ENCODE results near the gene PDZD7.

Gene PDZD7

DNA sequence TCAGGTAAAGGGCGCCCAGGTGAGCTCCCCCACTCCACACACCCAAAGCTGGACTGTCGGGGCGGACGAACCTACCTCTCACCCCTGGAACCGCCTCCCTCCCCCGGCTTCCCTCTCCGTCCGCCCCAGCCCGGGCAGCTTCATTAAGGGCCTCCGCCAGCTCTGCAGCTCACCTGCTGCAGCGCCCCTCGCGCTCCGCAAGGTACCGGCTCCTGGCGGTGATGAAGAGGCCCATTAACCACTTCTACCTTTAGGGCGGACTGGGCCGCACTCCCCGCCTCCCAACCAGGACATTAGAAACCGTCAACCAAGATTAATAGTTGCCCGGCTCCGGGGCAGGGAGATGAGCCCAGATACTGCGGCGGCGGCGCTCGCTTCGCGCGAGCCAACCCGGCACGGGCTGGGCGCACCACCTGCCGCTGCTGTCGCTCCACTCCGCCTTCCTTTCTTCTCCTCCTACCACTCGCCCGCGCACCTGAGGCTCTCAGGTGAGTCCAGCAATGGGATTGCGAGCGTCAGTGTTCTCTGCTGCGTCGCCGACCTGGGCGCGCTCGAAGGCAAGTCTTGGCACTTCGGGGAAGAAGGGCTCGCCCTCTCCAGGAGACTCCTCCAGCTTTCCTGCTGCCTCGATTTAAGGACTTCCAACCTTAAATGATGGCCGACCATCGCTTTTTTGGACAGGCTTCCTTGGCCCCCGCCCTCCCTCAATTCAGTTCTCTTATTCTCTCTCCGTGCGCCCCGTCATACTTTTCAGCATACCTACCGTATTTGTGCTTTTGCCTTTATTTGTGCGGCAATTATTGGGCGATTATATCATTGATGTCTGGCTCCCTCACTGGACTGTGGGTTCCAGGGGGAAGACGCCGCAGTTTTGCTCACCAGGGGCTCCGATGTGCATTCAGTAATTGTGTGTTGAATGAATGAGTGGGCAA, 17.3 kb upstream of the PDZD7 start:
- DNase-seq (ENCODE audit: extremely low spot score), result no peak
- TF ChIP-seq, protein P1, sequence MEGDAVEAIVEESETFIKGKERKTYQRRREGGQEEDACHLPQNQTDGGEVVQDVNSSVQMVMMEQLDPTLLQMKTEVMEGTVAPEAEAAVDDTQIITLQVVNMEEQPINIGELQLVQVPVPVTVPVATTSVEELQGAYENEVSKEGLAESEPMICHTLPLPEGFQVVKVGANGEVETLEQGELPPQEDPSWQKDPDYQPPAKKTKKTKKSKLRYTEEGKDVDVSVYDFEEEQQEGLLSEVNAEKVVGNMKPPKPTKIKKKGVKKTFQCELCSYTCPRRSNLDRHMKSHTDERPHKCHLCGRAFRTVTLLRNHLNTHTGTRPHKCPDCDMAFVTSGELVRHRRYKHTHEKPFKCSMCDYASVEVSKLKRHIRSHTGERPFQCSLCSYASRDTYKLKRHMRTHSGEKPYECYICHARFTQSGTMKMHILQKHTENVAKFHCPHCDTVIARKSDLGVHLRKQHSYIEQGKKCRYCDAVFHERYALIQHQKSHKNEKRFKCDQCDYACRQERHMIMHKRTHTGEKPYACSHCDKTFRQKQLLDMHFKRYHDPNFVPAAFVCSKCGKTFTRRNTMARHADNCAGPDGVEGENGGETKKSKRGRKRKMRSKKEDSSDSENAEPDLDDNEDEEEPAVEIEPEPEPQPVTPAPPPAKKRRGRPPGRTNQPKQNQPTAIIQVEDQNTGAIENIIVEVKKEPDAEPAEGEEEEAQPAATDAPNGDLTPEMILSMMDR (IDR thresholded peaks at IDR 0.05; ENCODE audit: control extremely low read depth, extremely low read depth, low read depth, missing control alignments), result no peak
- POLR2A ChIA-PET, result no interaction called here
- CTCF ChIA-PET, result interaction anchor here (1.2 to 28.8 kb wide), 4 partner anchors 10 to 94 kb away, joined by 3 to 855 read pairs (median 6); partner anchors contain the start of gene KAZALD1

DNA sequence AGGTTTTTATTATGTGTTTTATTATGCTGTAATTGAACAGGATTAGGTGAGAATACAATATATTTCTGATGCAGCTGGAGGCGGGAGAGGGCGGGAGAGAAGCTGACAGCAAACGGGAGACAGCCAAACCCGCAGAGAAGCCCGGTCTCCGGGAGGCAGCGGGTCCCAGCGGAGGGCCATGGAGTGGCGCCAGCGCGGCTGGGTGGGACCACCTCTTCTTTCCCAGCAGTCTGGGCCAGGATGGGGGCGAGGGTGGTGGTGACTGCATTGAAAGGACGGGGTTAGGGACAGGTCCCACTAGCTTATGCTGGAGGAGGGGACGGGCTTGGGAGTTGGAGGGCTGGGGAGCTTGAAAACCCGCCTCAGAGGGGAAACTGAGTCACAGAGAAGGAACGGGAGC, 16.3 kb upstream of the PDZD7 start:
- ChIA-PET CTCF (interaction anchor here (0.9 to 28.8 kb wide), 6 partner anchors 9 to 95 kb away, joined by 3 to 855 read pairs (median 4); partner anchors contain the start of gene KAZALD1), POLR2A (no interaction called here)
- no peak for DNase-seq (ENCODE audit: extremely low spot score)
- TF ChIP-seq, protein P1 (IDR thresholded peaks at IDR 0.05; ENCODE audit: control extremely low read depth, extremely low read depth, low read depth, missing control alignments), result no peak

DNA sequence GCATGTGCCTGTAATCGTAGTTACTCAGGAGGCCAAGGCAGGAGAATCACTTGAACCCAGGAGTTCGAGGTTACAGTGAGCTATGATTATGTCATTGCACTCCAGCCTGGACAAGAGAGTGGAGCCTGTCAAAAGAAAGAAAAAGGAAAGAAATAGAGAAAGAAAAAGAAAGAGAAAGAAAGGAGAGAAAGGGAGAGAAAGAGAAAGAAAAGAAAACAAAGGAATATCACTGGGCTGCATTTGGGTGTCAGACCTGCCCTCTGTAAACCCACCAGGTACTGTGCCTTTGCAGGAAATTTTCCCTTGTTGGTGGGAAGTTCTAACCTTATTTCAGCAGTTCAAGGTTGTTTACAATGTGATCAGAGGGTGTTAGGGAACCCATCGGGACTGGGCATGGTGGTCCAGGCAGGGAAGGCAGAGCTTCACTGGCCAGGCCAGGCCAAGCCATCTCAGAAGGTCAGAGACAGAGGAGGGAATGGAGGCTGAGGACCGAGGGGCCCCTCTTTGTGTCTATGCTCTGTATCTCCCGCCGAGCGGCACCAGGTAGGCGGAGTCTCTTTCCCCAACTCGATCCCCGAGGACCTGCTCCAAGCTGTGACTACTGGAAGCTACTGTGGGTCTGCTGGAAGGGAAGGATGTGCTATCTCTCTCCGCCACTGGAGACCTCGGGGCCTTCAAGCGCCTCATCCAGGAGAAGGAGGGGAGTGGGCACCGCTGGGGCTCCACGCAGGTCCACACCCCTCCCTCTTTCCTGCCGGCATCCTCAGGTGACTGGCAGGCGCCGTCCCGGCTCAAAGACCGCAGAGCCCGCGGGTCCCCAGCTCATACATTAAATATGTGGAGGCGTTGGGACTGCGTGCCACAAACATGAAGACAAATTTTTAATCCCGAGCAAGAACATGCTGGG, 15.7 kb upstream of the PDZD7 start:
- no peak for DNase-seq (ENCODE audit: extremely low spot score)
- TF ChIP-seq, protein P1 (IDR thresholded peaks at IDR 0.05; ENCODE audit: control extremely low read depth, extremely low read depth, low read depth, missing control alignments), result no peak

DNA sequence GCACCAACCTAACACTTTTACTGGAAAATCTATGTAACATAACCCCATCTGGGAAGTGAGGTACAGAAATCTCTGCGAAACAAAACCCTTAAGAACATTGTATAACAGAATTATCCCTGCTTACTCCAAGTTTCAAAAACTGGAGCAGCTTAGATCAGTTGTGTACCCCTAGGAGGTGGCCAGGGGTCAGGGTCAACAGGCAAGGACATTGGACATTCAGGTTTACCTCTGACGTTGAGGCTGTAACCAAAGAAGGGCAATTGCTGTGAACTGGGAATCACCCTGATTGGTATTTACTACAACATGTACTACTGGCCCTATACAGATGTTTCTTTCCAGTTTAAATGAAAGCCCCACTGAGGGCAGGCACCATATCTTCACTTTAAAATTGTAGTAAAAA, 13.2 kb upstream of the PDZD7 start:
- TF ChIP-seq, protein P1 (IDR thresholded peaks at IDR 0.05; ENCODE audit: control extremely low read depth, extremely low read depth, low read depth, missing control alignments), result no peak
- POLR2A ChIA-PET, result no interaction called here
- DNase-seq (ENCODE audit: extremely low spot score), result no peak
- CTCF ChIA-PET, result interaction anchor here (0.9 to 28.8 kb wide), 8 partner anchors 10 to 105 kb away, joined by 3 to 855 read pairs (median 18); partner anchors contain the start of genes KAZALD1, LZTS2, PDZD7 and SFXN3

More for the DNA sequence above, 15.7 kb upstream of the PDZD7 start:
- ChIA-PET CTCF (interaction anchor here (0.9 to 28.8 kb wide), 6 partner anchors 8 to 96 kb away, joined by 3 to 855 read pairs (median 4); partner anchors contain the start of gene KAZALD1), POLR2A (no interaction called here)

DNA sequence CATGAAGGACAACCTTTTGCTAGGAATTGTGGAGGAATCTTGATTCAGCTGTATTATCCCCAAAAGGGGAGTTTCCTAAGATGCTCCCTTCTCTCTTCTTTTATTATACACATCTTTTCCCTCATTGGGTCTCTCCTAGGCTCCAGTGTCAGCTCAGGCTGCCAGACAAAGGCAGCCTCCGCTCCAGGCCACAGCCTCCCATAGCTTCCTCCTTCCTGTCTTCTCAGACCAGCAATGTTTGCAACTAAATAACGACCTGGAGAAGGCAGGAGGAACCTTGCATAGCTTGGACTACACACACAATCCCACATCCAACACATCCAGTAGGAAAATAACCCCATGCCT, 12.4 kb upstream of the PDZD7 start:
- POLR2A ChIA-PET, result interaction anchor here (1.0 kb wide), 1 partner anchor 11 kb away, joined by 4 read pairs; no protein-coding TSS in a partner anchor
- TF ChIP-seq, protein P1 (IDR thresholded peaks at IDR 0.05; ENCODE audit: control extremely low read depth, extremely low read depth, low read depth, missing control alignments), result no peak
- no peak for DNase-seq (ENCODE audit: extremely low spot score)
- CTCF ChIA-PET, result interaction anchor here (0.7 to 28.8 kb wide), 13 partner anchors 9 to 527 kb away, joined by 3 to 855 read pairs (median 4); partner anchors contain the start of genes KAZALD1, LZTS2, PDZD7 and SFXN3

Data from GM10248 (cell line).